Activated naive CD4-positive, alpha-beta T cell treated with anti-CD3 and anti-CD28 coated beads for 36 hours (primary cell): Measurements from ENCODE around the gene RAD17. TPM values are rescaled to one million over a fixed set of nuclear protein-coding genes. Genes with fewer than 3 reads are reported as not detected.
"Not testable (repeated sequence)": the region's sequence is repeated elsewhere in the genome, so short reads cannot be mapped to it uniquely, and the experiment has no call there.

Experiments used
- CTCF ChIA-PET: fragments of 350-600 bp; sonication (Branson Sonifier 250); formaldehyde crosslinking; loops from one replicate; lab custom pipeline; 2021; ENCODE audit warnings: antibody characterized with exemption; lab: Charles Lee
- DNase-seq: peaks from one replicate; pipeline ENCODE4 v3.0.0-alpha.2; 2020
- H3K27ac Mint-ChIP-seq: one replicate; pipeline ENCODE4 v1.8.0; 2021; ENCODE audit warnings: mild to moderate bottlenecking, mixed read lengths
- H3K27me3 Mint-ChIP-seq: one replicate; pipeline ENCODE4 v1.8.0; 2021; ENCODE audit warnings: low read depth, mixed read lengths
- H3K36me3 Mint-ChIP-seq: one replicate; pipeline ENCODE4 v1.8.0; 2021; ENCODE audit warnings: low read depth, mixed read lengths
- H3K4me1 Mint-ChIP-seq: one replicate; pipeline ENCODE4 v1.8.0; 2021; ENCODE audit warnings: low read depth, mixed read lengths
- H3K4me3 Mint-ChIP-seq: one replicate; pipeline ENCODE4 v1.8.0; 2021; ENCODE audit warnings: mild to moderate bottlenecking, moderate library complexity, mixed read lengths
- H3K9me3 Mint-ChIP-seq: one replicate; pipeline ENCODE4 v1.8.0; 2021; ENCODE audit warnings: mixed read lengths
- intact Hi-C: fragments of 100-400 bp; cut with micrococcal nuclease; formaldehyde crosslinking; loops from one replicate; pipeline ENCODE4 v1.15.1; 2023
- total RNA-seq, 2 experiments: library from RNA; stranded (reverse); gene quantifications; one replicate each; pipeline ENCODE4 v1.2.3, GENCODE V29; 2021

Gene RAD17
- total RNA-seq, 2 experiments from 2014 or later: 24.1 to 26.2 TPM

- no peaks in the 10 kb centered on the region for H3K27me3 Mint-ChIP-seq
- no peaks in the 10 kb centered on the region for H3K4me1 Mint-ChIP-seq
- no peak overlapping the region for H3K4me3 Mint-ChIP-seq
- no peak for DNase-seq
- H3K9me3 Mint-ChIP-seq: no peaks in the 10 kb centered on the region
- no peaks in the 10 kb centered on the region for H3K36me3 Mint-ChIP-seq
- no peak overlapping the region for H3K27ac Mint-ChIP-seq
- intact Hi-C loops: no loop called here
- CTCF ChIA-PET: no interaction called here
These were observed 80.5 kb downstream of the RAD17 start for GRCh38 chr5:69450116-69450515.

- H3K27ac Mint-ChIP-seq, H3K36me3 Mint-ChIP-seq, CTCF ChIA-PET, H3K4me3 Mint-ChIP-seq, H3K9me3 Mint-ChIP-seq, H3K27me3 Mint-ChIP-seq, intact Hi-C loops, DNase-seq, H3K4me1 Mint-ChIP-seq: not testable (repeated sequence)
These were observed 80.9 kb downstream of the RAD17 start for GRCh38 chr5:69450527-69450926.

DNA sequence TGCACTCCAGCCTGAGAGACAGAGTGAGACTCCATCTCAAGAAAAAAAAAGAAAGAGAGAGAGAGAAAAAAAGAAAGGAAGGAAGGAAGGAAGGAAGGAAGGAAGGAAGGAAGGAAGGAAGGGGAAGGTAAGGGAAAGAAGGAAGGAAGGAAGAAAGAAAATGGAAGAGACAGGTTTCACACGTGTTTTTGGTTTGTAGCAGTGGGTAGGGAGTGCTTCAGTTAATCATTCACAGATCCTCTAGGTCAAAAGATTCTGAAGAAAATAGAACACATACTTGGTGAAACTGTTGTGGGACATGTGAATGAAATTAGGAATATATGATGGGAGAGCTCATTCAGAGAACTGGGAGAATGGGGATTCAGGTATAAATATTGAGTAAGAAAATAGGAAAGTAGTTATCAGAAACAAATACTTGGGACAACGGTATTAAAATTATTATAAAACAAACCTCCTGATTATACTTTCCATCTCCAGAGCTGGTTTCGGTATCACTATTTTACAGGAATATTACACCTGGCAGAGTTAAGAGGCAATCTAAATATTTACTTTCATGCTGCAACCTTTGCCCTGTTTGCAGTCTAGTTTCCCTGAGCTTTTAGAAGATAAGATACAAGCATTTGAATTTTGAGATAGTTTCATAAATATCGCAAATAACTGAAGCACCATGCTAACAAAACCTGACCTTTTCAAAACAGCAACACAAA, 82.5 kb downstream of the RAD17 start:
- Mint-ChIP-seq H3K9me3 (peaks cover 2% of the 10 kb centered on the region), H3K4me3 (no peak overlapping the region), H3K4me1 (no peaks in the 10 kb centered on the region), H3K27me3 (no peaks in the 10 kb centered on the region), H3K27ac (no peak overlapping the region), H3K36me3 (no peaks in the 10 kb centered on the region)
- intact Hi-C loops: no loop called here
- CTCF ChIA-PET: no interaction called here
- DNase-seq: no peak

GRCh38 chr5:69453487-69453886, 83.9 kb downstream of the RAD17 start:
- H3K4me3 Mint-ChIP-seq, H3K4me1 Mint-ChIP-seq, H3K27me3 Mint-ChIP-seq, DNase-seq, H3K9me3 Mint-ChIP-seq, intact Hi-C loops, CTCF ChIA-PET, H3K27ac Mint-ChIP-seq, H3K36me3 Mint-ChIP-seq: not testable (repeated sequence)

GRCh38 chr5:69454460-69455249, 85.0 kb downstream of the RAD17 start:
- intact Hi-C loops: no loop called here
- H3K27me3 Mint-ChIP-seq: no peaks in the 10 kb centered on the region
- CTCF ChIA-PET: no interaction called here
- H3K9me3 Mint-ChIP-seq: peaks cover 2% of the 10 kb centered on the region
- no peak overlapping the region for H3K4me3 Mint-ChIP-seq
- no peaks in the 10 kb centered on the region for H3K36me3 Mint-ChIP-seq
- no peaks in the 10 kb centered on the region for H3K4me1 Mint-ChIP-seq
- no peak overlapping the region for H3K27ac Mint-ChIP-seq
- DNase-seq: no peak

DNA sequence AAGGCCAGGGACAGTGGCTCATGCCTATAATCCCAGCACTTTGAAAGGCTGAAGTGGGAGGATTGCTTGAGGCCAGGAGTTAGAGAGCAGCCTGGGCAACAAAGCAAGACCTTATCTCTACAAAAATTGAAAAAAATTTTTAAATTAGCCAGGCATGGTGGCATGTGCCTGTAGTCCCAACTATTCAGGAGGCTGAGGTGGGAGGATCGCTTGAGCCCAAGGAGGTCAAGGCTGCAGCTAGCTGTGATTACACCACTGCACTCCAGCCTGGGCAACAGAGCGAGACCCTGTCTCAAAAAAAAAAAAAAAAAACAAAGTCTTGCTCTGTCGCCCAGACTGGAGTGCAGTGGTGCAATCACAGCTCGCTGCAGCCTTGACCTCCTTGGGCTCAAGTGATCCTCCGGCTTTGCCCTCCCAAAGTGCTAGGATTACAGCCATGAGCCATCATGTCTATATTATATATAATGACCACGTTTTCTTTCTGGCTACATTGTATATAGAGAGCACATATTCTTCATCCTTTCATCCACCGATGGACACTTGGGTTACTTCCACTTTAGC, 85.9 kb downstream of the RAD17 start:
- H3K4me1 Mint-ChIP-seq, H3K27ac Mint-ChIP-seq, intact Hi-C loops, H3K27me3 Mint-ChIP-seq, DNase-seq, H3K4me3 Mint-ChIP-seq, H3K36me3 Mint-ChIP-seq, H3K9me3 Mint-ChIP-seq, CTCF ChIA-PET: not testable (repeated sequence)

GRCh38 chr5:69462170-69462569, 92.6 kb downstream of the RAD17 start:
- no peaks in the 10 kb centered on the region for H3K4me1 Mint-ChIP-seq
- no peaks in the 10 kb centered on the region for H3K9me3 Mint-ChIP-seq
- no peak for DNase-seq
- H3K27ac Mint-ChIP-seq: no peak overlapping the region
- CTCF ChIA-PET: no interaction called here
- no peaks in the 10 kb centered on the region for H3K27me3 Mint-ChIP-seq
- intact Hi-C loops: no loop called here
- H3K4me3 Mint-ChIP-seq: no peak overlapping the region
- no peaks in the 10 kb centered on the region for H3K36me3 Mint-ChIP-seq

Other genes starting within 250 kb of the RAD17 start
- gene CCNB1, start 202.7 kb upstream of the RAD17 start, total RNA-seq: 100 to 1,000 TPM; 209 to 211 TPM
- 10 to 100 TPM; 93.0 to 95.2 TPM for gene CENPH, start 180.2 kb upstream of the RAD17 start, total RNA-seq
- gene CDK7, start 134.9 kb upstream of the RAD17 start, total RNA-seq: 10 to 100 TPM; 23.8 to 28.4 TPM
- gene CCDC125, start 37.0 kb upstream of the RAD17 start, total RNA-seq: 1 to 10 TPM; 6.1 to 7.5 TPM
- 100 to 1,000 TPM; 102 to 103 TPM for gene AK6, start 298 bp upstream of the RAD17 start, total RNA-seq
- 10 to 100 TPM; 74.9 to 79.1 TPM for gene TAF9, start 298 bp upstream of the RAD17 start, total RNA-seq
- under 1 TPM; 0.45 to 0.64 TPM for gene MARVELD2, start 45.3 kb downstream of the RAD17 start, total RNA-seq
- under 1 TPM; 0.26 to 0.62 TPM for gene OCLN, start 123.0 kb downstream of the RAD17 start, total RNA-seq
- gene GTF2H2C, start 190.4 kb downstream of the RAD17 start, total RNA-seq: 10 to 100 TPM; 38.2 to 38.4 TPM